GM23248 (cell line): Measurements from ENCODE around the gene GHRL.

ENCODE experiments used
- EZH2 ChIP-seq: fragments of 200-600 bp; sonication (generic); IDR thresholded peaks from 2 replicates; pipeline ENCODE4 v1.6.1; 2018; ENCODE audit warnings: antibody characterized with exemption, mild to moderate bottlenecking; ENCODE audit not compliant: insufficient read depth, poor library complexity, severe bottlenecking
- EZH2phosphoT487 ChIP-seq: fragments of 200-600 bp; sonication (generic); IDR thresholded peaks from 2 replicates; pipeline ENCODE4 v1.6.1; 2018; ENCODE audit warnings: antibody characterized with exemption, moderate library complexity, mild to moderate bottlenecking, low read depth; ENCODE audit not compliant: insufficient read depth

DNA sequence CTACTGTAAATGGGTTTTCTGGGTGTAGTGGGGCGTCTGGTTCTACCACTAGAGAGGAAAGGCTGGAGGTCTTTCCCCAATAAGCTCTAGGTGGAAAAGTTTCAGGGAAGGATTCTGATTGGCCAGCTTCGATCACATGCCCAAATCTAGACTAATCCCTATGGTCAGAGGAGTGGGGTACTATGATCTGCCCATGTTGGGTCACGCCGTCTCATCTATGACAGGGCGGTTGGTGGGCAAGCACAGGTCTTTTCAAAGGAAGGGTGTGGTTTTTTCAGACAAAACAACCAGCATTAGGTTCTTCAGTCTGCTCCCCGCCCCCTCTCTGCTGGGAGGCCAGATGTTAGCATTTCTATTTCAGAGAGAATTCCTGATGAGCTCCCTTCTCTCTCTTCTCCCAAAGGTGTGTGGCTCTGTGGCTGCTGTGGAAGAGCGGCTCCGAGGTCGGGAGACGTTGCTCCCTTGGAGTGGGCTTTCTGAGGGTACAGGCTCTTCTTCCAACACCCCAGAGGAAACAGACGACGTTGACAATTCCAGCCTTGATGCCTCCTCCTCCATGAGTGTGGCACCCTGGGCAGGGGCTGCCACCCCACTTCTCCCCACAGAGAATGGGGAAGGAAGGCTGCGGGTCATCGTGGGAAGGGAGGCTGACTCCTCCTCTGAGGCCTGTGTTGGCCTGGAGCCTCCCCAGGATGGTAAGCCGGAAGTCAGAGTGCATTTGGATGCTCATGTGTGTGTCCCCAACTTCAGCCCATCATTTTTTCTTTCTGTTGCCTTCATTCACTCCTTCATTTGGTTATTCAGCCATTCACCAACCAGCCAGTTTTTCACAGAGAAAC lies 54.2 kb downstream of the GHRL start:
- no peak for TF ChIP-seq EZH2
- TF ChIP-seq EZH2phosphoT487 = no peak
